GM10266 (cell line): ENCODE results near the gene HDHD2.
"Not testable (repeated sequence)": the region's sequence is repeated elsewhere in the genome, so short reads cannot be mapped to it uniquely, and the experiment has no call there.

ENCODE experiments used
- DNase-seq: peaks from one replicate; pipeline ENCODE4 v3.0.0; 2012; ENCODE audit errors: extremely low spot score
- CTCF ChIP-seq: IDR thresholded peaks from 2 replicates; pipeline ENCODE4 v1.5.1; 2012; ENCODE audit warnings: mild to moderate bottlenecking, low read depth; ENCODE audit not compliant: control insufficient read depth, insufficient read depth; ENCODE audit errors: missing control alignments

Gene HDHD2

GRCh38 chr18:47150029-47150823, at the start of gene HDHD2:
HDHD2 (minus strand) TSS chr18:47150500; CDS start chr18:47136439, 14,061 bp downstream.
- TF ChIP-seq CTCF, result no peak
- DNase-seq, result peak; percentile 77

- DNase-seq, result not testable (repeated sequence)
Measured at GRCh38 chr18:47195961-47196360, 45.7 kb upstream of the HDHD2 start.

- no peak for TF ChIP-seq CTCF
- DNase-seq, result no peak
Measured at GRCh38 chr18:47191961-47192360, 41.7 kb upstream of the HDHD2 start.

- no peak for TF ChIP-seq CTCF
- no peak for DNase-seq
Measured at GRCh38 chr18:47187721-47188120, 37.4 kb upstream of the HDHD2 start.

GRCh38 chr18:47184419-47185050, 34.2 kb upstream of the HDHD2 start:
- DNase-seq, result no peak
- no peak for TF ChIP-seq CTCF

- not testable (repeated sequence) for DNase-seq
Measured at GRCh38 chr18:47182156-47182555, 31.9 kb upstream of the HDHD2 start.

GRCh38 chr18:47180765-47181164, 30.5 kb upstream of the HDHD2 start:
- no peak for TF ChIP-seq CTCF
- no peak for DNase-seq

GRCh38 chr18:47179520-47179919, 29.2 kb upstream of the HDHD2 start:
- no peak for TF ChIP-seq CTCF
- no peak for DNase-seq
